Kidney epithelial cell (primary cell): ENCODE results near the gene CENPT. TPM values are rescaled to one million over a fixed set of nuclear protein-coding genes. Genes with fewer than 3 reads are reported as not detected.

Source experiments
- DNase-seq: peaks from one replicate; pipeline ENCODE4 v3.0.0-alpha.2; 2010; ENCODE audit warnings: low read depth
- H3K27me3 ChIP-seq: 2 replicates; pipeline ENCODE4 v1.6.0; 2011; ENCODE audit warnings: low read length; ENCODE audit not compliant: control insufficient read depth, insufficient read depth
- H3K36me3 ChIP-seq: 2 replicates; pipeline ENCODE4 v1.5.1; 2011; ENCODE audit warnings: low read length; ENCODE audit not compliant: control insufficient read depth, insufficient read depth
- H3K4me3 ChIP-seq: 2 replicates; pipeline ENCODE4 v1.5.1; 2011; ENCODE audit warnings: low read depth, mild to moderate bottlenecking, control low read depth, low read length
- CTCF ChIP-seq: IDR thresholded peaks from 2 replicates; pipeline ENCODE4 v1.5.1; 2011; ENCODE audit warnings: mild to moderate bottlenecking, moderate library complexity, low read length, control low read depth, inconsistent platforms; ENCODE audit not compliant: insufficient read depth, poor library complexity, severe bottlenecking
- total RNA-seq: library from RNA; depleted of rRNA; stranded (reverse); fragments of >200 nt; gene quantifications from 2 replicates; pipeline ENCODE4 v1.2.3, GENCODE V29; 2015

CENPT gene
- total RNA-seq, 1 donor from 2014 or later: 30.3 TPM

- no peak for DNase-seq
- Histone ChIP-seq H3K4me3 (no peak overlapping the region), H3K36me3 (no peaks in the 10 kb centered on the region), H3K27me3 (no peaks in the 10 kb centered on the region)
- TF ChIP-seq CTCF: no peak
Observed at GRCh38 chr16:67783353-67783725, 64.2 kb downstream of the CENPT start.

GRCh38 chr16:67782567-67783352 is 64.7 kb downstream of the CENPT start:
- Histone ChIP-seq H3K27me3 (no peaks in the 10 kb centered on the region), H3K36me3 (no peaks in the 10 kb centered on the region), H3K4me3 (no peak overlapping the region)
- TF ChIP-seq CTCF: no peak
- DNase-seq: no peak

- DNase-seq: no peak
Observed at GRCh38 chr16:67781565-67781921, 66.0 kb downstream of the CENPT start.

GRCh38 chr16:67780847-67781564 is 66.5 kb downstream of the CENPT start:
- no peak overlapping the region for H3K4me3 ChIP-seq
- no peak for DNase-seq
- H3K27me3 ChIP-seq: no peaks in the 10 kb centered on the region
- H3K36me3 ChIP-seq: no peaks in the 10 kb centered on the region
- no peak for TF ChIP-seq CTCF

More at GRCh38 chr16:67781565-67781921, 66.0 kb downstream of the CENPT start:
- Histone ChIP-seq H3K36me3 (no peaks in the 10 kb centered on the region), H3K4me3 (no peak overlapping the region), H3K27me3 (no peaks in the 10 kb centered on the region)
- no peak for TF ChIP-seq CTCF

GRCh38 chr16:67779256-67780014 is 68.1 kb downstream of the CENPT start:
- Histone ChIP-seq H3K36me3 (no peaks in the 10 kb centered on the region), H3K27me3 (no peaks in the 10 kb centered on the region), H3K4me3 (no peak overlapping the region)
- no peak for DNase-seq
- no peak for TF ChIP-seq CTCF

Other genes with a start within 250 kb of the CENPT start
- gene CARMIL2, start 202.5 kb downstream of the CENPT start, total RNA-seq: 6.4 and 7.7 TPM in 2 replicates
- 29.1 and 36.4 TPM in 2 replicates for gene ACD, start 187.4 kb downstream of the CENPT start, total RNA-seq
- 6.5 and 12.1 TPM in 2 replicates for gene PARD6A, start 186.7 kb downstream of the CENPT start, total RNA-seq
- 24.0 and 28.7 TPM in 2 replicates for gene ENKD1, start 180.9 kb downstream of the CENPT start, total RNA-seq
- gene C16orf86, start 180.9 kb downstream of the CENPT start, total RNA-seq: 2.0 and 4.5 TPM in 2 replicates
- gene GFOD2, start 128.4 kb downstream of the CENPT start, total RNA-seq: 19.3 and 21.9 TPM in 2 replicates
- gene RANBP10, start 41.1 kb downstream of the CENPT start, total RNA-seq: 11.0 and 12.5 TPM in 2 replicates
- gene TSNAXIP1, start 40.8 kb downstream of the CENPT start, total RNA-seq: 0.62 and 0.63 TPM in 2 replicates
- 38.3 and 44.0 TPM in 2 replicates for gene THAP11, start 5.4 kb downstream of the CENPT start, total RNA-seq
- 156 and 287 TPM in 2 replicates for gene NUTF2, start 760 bp downstream of the CENPT start, total RNA-seq
- 48.4 and 60.5 TPM in 2 replicates for gene EDC4, start 25.4 kb upstream of the CENPT start, total RNA-seq
- gene NRN1L, start 37.2 kb upstream of the CENPT start, total RNA-seq: 1.1 and 2.9 TPM in 2 replicates
- gene PSKH1, start 45.6 kb upstream of the CENPT start, total RNA-seq: 20.9 and 21.6 TPM in 2 replicates
- gene CTRL, start 84.2 kb upstream of the CENPT start, total RNA-seq: 5.5 TPM in 1 of 2 replicates, not detected in the other
- 33.9 and 36.6 TPM in 2 replicates for gene PSMB10, start 89.2 kb upstream of the CENPT start, total RNA-seq
- gene LCAT, start 96.4 kb upstream of the CENPT start, total RNA-seq: 3.7 and 5.5 TPM in 2 replicates
- 35.4 and 36.6 TPM in 2 replicates for gene SLC12A4, start 120.9 kb upstream of the CENPT start, total RNA-seq
- gene DPEP3, start 132.8 kb upstream of the CENPT start, total RNA-seq: not detected in 2 replicates
- gene DPEP2, start 151.8 kb upstream of the CENPT start, total RNA-seq: not detected in 2 replicates
- not detected in 2 replicates for gene DPEP2NB, start 168.2 kb upstream of the CENPT start, total RNA-seq
- gene DDX28, start 175.5 kb upstream of the CENPT start, total RNA-seq: 10.6 and 11.4 TPM in 2 replicates
- gene DUS2, start 175.6 kb upstream of the CENPT start, total RNA-seq: 14.8 and 24.8 TPM in 2 replicates
- 15.2 and 21.7 TPM in 2 replicates for gene NFATC3, start 237.7 kb upstream of the CENPT start, total RNA-seq